CD4-positive, alpha-beta T cell treated with Interleukin-21 for 1 hour (primary cell): ENCODE measurements around the gene EFL1.
"Not testable (repeated sequence)": the region's sequence is repeated elsewhere in the genome, so short reads cannot be mapped to it uniquely, and the experiment has no call there.

Experiments
- DNase-seq: peaks from one replicate; pipeline ENCODE4 v3.0.0-alpha.2; 2020

The EFL1 gene

DNA sequence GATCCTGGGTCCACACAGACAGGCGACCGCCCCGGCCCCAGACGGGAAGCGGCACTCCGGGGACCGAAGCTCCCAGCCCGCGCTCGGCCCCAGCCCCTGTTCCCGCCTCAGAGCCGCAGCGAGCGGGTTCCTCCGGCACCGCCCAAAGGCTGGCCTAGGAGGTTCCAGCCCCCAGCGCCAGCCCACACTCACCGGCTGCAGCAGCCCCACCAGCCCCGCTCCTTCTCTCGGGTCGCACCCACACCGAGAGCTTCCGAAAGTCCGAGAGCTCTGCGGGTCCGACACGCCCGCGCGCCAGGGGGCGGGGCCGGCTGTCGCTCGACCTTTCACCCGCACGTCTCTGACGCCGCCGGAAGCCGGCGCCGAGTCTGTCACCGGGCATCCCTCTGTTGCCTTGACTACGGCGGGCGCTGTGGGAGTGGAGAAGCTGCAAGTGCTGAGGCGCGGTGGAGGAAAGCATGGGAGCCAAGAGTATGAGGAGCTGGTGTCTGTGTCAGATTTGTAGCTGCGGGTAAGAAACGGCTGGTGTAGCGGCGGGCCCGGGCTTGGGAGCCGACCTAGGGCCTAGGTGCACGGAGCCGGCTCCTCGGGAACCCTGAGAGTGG lies at the start of gene EFL1, which contains the start of gene SAXO2:
EFL1 (minus strand) TSS at position 313 of the 605 bp plus-strand sequence. CDS start 956 bp downstream, outside the sequence.
SAXO2 (plus strand) TSS at position 397 of the 605 bp plus-strand sequence; CDS start at position 459, 62 bp downstream.
- peak; percentile 92 for DNase-seq

DNA sequence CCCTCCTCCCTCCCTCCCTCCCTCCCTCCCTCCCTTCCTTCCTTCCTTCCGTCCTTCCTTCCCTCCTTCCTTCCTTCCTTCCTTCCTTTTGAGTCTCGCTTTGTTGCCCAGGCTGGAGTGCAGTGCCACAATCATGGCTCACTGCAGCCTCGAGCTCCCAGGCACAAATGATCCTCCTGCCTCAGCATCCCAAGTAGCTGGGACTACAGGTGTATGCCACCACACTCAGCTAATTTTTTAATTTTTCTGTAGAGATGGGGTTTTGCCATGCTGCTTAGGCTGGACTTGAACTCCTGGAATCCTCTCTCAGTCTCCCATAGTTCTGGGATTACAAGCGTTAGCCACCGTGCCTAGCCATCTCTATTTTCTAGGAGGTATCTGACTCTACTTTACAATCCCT lies 48.8 kb upstream of the EFL1 start:
- not testable (repeated sequence) for DNase-seq

DNA sequence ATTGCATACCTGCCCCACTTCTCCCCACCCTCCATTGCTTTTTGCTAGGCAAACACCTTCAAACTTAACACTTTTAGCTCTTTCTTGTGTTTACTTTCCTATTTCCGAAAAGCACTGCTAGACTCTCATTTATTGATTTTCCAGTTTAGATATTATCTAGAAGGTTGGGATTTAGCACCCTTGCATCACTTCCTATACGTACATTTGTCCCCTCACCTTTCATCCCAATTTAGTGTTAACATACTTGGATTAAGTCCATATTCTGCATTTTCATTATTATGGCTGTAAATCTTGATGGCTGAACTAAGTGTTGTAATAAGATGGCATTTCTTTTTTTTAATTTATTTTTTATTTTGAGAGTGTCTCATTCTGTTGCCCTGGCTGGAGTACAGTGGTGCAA lies 47.3 kb upstream of the EFL1 start:
- no peak for DNase-seq

DNA sequence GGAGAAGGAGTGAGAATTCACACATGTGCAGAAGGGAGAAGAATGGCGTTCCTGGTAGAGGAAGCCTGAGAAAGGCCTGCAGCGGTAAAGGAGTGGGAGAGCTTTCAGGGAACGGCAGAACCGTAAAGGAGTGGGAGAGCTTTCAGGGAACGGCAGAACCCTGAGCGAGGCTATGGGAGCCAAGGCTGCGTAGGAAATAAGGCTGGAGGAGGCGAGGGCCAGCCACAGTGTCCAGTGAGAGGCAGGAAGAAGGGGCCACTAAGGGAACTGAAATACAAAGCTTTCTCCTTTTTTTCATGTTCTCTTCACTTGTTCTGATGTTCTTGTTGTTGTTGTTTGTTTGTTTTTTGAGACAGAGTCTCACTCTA lies 45.2 kb upstream of the EFL1 start:
- no peak for DNase-seq

DNA sequence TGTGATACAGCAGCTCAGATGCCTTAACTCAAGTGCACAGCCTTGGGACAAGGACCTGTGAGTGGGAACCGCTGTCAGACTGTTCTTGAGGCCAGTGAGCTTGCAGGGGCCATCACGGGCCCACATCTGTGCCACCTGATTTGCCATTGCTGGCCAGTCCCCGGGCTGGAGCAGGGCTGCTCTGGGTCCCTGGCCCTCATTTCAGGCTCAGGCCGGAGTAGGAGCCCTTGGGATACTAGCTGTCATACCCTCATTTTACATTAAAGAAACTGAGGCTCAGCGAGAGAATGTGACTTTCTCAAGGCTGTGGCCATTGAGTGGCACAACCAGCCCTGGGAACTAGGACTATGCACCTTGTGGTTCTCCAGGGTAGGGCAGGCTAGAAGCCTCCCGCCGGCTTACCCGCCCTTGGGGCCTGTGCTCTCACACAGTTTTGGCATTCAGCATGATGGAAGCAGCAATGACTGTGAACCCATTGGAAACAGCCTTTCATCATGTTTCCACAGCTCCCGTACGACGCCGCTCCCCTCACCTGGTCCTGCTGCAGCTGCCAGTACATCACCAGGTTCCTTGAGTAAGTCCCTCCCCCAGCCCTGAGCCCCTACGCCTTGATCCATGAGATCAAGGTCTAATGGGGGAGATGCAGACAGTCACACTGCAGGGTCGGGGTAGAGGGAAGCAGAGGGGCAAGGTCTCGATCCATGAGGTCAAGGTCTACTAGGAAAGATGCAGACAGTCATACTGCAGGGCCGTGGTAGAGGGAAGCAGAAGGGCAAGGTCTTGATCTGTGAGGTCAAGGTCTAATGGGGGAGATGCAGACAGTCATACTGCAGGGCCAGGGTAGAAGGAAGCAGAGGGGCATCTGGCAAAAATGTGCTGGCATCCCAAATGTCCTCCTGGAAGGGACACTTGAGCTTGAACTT lies 44.5 kb upstream of the EFL1 start:
- DNase-seq, result no peak

DNA sequence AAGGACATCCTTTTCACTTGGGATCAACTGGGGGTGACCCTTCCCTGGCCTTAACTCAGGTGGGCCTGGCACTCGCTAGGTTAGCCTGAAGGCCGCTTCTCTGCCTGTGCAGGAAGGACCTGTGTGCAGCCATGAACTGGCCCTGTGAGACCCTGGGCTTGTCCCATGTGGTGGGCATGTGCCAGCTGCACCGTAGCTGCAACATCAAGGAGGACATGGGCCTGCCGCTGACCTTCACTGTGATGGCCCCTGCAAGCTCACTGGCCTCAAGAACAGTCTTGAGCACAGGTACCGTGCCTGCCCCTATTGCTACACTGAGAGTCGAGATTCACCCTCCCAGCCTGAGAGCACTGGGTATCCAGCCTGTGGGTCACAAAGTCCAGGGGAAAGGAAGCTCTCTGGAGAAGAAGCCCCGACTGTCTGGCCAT lies 43.1 kb upstream of the EFL1 start:
- DNase-seq, result no peak

DNA sequence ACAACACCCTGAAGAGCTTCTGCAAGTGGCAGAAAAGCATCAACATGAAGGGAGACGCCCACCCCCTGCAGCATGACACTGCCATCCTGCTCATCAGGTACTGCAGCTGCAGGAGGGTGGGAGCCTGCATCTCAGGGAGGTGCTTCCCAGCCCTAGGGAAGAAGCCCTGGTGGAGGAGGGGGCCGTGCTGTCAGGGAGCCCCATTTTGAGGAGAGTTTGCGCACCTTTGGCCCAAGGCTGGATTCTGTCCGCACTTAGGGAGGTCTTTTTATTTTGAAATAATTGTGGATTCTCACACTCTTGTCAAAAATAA lies 42.2 kb upstream of the EFL1 start:
- DNase-seq, result no peak

DNA sequence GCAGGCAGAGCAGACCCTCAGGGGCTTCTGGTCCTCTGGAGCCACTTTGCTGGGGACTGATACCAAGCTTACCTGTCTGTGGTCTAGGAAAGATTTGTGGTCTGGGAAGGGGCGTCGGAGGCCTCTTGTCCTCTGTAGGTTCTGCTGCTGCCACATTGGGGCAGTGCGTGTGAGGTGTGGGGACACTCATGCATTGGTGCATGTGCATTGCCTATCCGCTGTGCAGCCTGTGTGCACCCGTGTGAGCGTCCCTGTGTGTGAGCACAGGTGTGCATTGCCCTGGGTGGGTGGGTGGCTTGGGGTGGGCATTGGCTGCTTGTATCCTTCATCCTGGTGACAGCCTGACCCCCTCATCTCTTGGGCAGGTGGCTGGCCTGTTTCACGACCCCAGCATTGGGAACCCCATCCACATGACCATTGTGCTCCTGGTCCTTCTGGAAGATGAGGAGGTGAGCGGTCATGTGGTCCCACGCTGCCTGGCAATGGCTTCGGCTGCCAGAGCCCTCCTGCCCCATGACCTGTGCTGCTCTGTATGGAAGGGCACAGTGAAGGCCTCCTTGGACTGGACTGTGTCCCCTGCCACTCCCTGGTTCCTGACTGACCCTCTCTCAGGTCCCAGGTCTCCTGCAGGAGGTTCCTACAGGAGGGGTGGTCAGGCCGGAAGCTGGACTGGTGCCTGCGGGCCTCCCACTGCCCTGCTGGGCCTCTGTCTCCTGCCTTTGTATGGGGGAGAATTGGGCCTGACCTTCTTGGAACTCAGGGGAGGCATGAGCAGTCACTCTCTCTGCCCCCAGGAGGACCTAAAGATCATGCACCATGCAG lies 41.6 kb upstream of the EFL1 start:
- DNase-seq, result no peak

DNA sequence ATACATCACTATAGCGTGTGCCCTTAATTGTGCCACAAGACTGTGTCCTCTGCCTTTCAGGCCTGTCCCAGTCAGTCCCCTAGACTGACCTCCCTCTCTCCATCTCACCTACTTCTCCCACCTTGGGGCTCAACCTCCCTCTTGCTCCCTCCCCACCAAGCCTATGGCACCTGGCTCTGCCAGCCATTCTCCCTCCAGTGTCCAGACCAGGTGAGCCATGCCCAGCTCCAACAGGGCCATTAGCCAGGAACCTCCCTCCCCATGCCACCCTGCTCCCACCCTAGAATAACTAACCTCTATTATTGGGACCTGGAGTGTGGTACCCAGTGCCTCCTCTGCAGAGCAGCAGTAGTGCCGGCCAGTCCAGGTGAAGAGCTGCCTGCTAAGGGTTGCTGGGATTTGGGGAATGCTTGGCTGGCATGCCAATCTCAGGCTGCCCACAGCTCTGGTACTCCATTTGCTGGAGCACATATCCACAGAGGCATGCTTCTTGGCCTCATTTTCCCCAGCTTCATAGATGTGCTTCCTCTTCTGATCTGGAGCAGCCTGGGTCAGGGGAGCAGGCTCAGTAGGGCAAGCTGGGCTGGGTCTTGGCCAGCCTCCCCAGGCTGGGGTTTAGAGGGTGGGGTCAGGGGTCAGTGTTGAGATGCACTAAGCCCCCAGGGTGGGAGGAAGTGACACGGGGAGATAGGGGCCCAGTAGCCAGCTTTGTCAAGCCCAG lies 38.9 kb upstream of the EFL1 start:
- no peak for DNase-seq

DNA sequence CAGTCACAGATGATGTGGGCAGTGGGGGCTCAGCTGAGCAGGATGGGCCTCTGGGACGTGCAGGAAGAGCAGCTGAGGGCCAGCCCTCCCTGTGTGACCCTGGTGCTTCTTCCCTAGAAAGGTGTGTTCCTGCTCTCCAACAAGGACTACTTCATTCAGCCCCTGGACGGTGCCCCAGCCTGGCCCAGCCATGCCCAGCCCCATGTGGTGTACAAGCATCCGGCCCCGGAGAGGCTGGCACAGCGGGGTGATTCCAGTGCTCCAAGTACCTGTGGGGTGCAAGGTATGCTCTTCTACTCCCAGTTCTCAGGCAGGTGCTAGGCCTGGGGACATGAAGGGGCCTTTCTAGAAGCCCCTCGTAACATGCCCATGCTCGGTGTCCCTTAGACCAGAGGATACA lies 38.3 kb upstream of the EFL1 start:
- DNase-seq, result no peak

DNA sequence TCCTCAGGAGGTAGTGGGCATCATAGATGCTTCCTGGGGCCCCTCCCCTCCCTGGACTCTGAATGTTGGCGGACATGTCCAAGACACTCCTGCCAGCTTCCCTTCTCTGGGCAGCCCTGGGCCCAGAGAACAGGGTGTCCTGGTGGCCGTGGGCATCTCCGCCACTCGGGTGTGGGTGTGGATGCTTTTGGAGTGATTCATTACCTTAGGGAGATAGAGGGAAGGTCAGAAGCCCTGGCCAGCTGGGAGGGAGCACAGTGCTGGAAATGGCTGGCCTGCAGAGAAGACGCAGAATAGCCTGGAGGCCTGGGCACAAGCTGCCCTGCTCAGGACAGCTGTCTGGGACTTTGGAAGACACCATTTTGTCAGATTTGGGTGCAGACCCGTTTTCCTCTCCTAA lies 37.8 kb upstream of the EFL1 start:
- not testable (repeated sequence) for DNase-seq

DNA sequence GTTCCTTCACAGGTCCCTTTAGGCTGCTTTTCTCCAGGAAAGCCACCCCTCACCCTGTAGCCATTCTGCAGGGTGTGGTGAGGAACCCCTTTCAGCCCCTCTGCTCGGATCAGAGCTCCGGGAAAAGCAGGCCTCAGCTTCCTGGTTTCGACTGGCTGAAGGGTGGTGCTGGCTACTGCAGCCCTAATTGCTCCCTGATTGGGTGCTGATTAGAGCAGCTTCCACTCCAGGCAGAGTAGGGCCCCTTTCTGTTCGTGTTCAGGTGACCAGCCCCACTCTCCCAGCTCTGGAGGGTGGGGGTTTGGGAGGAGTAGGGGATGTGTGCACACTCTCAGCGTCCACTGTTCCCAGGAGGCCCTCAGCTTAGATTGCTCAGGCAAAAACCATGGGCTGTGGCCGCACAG lies 37.0 kb upstream of the EFL1 start:
- not testable (repeated sequence) for DNase-seq

DNA sequence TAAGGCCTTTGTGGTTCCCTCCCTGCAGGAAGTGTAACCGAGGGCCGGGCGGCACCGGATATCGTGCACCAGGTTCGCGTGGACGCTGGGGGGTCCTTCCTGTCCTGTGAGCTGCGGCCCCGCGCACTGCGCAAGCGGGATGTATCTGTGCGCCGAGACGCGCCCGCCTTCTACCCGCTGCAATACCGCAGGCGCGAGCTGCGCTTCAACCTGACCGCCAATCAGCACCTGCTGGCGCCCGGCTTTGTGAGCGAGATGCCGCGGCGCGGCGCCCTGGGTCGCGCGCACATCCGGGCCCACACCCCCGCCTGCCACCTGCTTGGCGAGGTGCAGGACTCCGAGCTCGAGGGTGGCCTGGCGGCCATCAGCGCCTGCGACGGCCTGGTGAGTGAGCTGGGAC lies 36.0 kb upstream of the EFL1 start:
- DNase-seq, result peak; percentile 60

DNA sequence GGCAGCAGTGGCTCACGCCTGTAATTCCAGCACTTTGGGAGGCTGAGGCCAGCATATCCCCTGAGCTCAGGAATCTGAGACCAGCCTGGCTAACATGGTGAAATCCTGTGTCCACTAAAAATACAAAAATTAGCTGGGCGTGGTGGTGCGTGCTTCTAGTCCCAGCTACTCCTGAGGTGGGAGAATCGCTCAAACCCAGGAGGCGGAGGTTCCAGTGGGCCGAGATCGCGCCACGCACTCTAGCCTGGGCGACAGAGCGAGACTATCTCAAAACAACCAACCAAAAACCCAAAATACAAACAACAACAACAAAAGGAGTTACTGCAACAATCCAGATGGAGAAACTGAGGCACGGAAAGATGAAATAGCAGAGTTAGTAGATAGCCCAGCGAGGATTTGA lies 35.5 kb upstream of the EFL1 start:
- no peak for DNase-seq

DNA sequence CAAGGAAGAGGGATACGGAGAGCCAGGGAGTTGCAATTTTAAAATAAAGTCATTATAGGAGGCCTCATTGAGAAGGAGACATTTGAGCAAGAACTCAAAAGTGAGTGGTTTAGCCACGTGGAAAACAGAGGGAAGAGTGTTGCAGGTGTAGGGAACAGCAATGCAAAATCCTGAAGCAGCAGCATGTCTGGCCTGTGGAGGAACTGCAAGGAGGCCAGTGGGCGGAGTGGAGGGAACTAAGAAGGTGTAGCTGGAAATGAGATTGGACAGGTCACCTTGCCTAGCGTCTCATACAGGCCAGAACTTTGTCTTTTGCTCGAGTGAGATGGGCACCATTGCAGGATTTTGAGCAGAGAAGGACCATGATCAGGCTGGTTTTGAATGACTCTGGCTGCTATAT lies 35.0 kb upstream of the EFL1 start:
- no peak for DNase-seq

DNA sequence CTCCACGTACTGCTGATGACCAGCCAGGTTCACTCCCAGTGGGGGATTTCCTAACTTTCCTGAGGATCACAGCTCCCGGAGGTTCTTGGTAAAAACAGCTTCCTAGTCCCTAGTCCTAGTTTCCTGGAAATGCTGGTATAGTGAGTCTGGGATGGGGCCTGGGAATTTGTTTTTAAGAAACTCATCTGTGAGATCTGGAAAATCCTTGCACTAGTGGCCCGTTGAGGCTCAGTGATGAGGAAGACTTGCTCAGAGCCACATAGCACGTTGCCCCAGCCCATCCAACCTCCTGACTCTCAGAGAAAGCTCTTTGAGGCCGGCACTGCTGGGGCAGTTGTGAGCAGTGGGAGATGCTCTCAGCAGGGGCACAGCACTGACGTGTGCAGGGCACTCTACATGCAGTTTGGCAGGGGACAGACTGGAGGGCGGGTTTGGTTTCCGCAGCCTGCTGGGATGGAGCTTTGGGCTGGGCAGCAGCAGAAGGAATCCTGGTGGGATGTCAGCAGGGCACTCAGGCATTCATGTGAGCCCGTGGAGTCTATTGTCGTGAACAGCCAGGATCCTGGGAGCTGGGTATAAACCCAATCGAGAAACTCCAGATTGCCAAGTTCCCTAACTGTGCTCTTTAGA lies 31.6 kb upstream of the EFL1 start:
- DNase-seq, result no peak

DNA sequence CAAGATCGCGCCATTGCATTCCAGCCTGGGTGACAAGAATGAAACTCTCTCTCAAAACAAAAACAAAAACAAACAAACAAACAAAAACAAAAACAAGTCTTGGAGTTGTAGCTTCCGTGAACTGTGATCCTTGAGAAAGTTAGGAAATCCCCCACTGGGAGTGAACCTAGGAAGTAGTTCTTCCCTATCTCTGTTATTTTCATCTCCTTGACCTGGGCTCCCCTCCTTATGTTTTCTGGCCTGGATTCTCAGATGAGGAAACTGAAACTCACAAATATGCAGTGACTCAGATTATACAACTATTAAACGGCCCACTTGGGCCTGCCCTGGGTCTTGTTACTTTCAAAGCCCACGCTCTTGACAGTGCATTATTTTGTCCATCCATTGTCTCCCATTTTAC lies 29.7 kb upstream of the EFL1 start:
- DNase-seq, result no peak

DNA sequence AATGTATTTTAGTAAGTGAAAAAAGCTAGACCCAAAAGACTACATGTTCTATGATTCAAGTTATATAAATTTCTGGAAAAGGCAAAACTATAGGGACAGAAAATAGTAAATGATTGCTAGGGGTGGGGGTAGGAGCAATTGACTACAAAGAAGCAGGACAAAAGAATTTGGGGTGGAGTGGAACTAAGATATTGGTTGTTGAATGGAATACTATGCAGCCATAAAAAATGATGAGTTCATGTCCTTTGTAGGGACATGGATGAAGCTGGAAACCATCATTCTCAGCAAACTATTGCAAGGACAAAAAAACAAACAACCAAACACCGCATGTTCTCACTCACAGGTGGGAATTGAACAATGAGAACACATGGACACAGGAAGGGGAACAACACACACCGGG lies 25.7 kb upstream of the EFL1 start:
- DNase-seq, result not testable (repeated sequence)

DNA sequence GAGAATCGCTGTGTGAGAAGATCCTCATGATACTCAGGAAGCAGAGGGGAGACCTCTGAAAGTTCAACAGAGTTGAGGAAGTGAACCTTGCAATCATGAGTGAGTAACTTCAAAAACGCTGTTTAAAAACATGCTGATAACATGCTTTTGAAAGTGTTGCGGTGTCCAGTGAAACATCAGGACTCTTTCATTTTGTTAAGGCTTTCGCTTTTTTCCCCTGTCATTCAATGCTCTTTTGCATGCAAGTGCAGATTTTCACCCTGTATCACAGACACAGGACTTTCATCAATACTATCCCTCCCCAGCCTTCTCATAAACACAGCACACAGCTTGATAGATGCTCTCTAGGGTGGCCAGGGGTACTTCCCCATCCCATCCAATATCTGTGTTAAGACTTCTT lies 23.9 kb upstream of the EFL1 start:
- DNase-seq, result peak; percentile 18

DNA sequence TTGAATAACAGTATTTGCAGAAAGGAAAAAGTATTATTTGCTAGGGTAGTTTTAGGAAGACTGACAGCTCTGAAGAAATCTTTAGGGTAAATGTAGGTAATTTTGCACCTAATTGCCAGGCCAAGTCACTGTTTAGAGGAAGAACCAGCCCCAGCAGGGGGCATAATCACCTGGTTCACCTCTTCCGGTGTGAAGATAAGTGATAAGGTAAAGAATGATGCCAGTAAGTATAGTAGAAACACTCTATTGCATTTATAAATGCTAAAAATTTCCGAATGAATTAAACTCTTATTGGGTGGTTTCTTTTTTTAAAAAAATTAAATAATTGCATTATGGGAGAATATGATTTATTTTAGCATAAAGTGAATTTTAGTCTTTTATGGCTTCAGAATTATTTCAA lies 21.8 kb upstream of the EFL1 start:
- not testable (repeated sequence) for DNase-seq

DNA sequence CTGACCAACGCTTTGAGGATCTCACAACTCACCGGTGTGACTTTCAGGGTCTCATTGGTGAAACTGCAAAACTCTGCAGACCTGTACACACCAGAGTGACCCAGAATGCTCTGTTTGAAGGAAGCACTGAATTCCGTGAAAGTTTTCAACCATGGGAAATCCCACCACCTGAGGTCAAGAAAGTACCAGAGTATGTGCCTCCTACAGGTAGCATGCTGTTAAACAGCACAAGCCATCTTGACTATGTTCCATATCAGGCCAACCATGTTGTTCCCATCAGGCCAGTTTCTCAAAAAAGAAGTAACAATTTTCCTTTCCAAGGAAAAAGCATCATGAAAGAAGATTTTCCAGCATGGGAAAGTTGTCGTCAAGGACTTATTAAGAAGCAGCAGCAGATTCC lies 19.9 kb upstream of the EFL1 start:
- not testable (repeated sequence) for DNase-seq

DNA sequence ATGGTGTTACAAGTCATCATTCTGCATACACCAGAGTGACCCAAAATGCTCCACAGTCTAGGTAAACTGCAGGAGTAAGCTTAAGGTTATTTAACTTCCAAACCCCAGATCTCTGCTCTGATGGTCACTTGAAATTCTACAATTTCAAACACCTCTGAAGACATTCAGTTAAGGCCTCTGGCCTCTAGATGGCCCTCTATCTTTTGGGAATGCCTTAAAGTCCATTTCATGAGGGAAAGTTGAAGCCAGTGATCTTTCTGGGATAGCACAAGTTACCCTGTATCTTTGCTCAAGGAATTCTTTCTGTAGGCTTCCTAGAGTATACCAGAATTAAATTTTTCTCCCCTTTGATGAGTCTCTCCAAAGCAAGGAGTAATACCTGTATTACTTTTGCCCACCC lies 18.7 kb upstream of the EFL1 start:
- not testable (repeated sequence) for DNase-seq
